HL-60/S4 treated with phorbol 12-myristate 13-acetate at 8.2 ng/mL for 4 days and 3 days (cell line): ENCODE results near the gene HOGA1.
"Not testable (repeated sequence)": the region's sequence is repeated elsewhere in the genome, so short reads cannot be mapped to it uniquely, and the experiment has no call there.

ENCODE experiments used
- in situ Hi-C: fragments of 300-500 bp; cut with MboI; formaldehyde crosslinking; loops from 2 replicates; pipeline ENCODE4 v1.15.0; 2022; ENCODE audit warnings: low sequenced_read_pairs

Gene HOGA1

DNA sequence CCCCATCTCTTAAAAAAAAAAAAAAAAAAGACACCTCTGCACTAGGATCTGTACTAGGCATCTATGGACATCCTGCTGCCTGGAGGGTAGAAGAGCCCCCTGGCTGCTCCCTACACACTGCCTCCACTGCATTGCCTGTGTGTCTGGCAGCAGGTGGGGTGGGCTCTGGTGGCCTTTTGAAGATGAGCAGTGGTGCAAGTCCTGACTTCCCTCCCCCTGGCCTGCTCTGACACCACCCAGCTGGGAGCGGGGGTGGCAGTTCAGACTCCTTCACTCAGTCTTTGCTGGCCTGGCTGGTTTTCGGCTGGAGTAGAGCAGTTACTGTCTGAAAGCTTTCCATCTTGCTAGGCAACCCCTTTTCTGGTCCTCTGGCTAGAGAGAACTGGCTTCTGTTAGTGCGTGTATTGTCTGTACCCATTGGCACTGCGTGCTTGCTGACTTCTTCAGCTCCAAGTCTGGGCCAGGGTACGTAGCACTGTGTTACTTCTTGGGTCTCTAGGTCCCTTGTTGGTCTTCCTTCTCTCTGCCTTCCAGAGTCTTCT, 23.0 kb downstream of the HOGA1 start:
- in situ Hi-C loops: no loop called here

DNA sequence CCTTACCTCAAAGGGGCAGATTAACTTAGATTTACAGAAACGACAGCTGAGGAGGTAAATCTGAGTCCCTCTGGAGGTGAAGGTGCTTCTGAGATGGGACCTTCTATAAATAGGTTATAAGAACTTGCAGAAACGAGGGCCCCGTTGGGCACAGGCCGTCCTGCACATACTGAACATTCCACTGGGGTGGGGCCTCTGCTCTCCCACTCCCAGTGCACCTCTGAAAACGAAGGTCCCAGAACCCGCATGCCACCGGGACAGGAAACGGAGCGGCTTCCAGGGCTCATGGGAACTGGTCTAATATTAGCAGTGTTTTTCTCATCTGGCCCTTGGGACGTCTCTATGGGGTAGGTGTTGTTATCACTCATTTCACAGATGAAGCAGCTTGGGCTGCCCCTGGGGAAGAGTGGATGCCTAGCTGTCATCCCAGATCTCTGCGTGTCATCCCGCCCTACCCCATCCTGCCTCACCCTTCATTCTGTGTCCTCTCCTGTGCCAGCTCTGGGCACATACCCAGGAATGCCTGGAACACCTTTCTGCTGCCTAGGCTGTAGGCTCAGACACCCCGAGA, 24.9 kb downstream of the HOGA1 start:
- in situ Hi-C loops: no loop called here

DNA sequence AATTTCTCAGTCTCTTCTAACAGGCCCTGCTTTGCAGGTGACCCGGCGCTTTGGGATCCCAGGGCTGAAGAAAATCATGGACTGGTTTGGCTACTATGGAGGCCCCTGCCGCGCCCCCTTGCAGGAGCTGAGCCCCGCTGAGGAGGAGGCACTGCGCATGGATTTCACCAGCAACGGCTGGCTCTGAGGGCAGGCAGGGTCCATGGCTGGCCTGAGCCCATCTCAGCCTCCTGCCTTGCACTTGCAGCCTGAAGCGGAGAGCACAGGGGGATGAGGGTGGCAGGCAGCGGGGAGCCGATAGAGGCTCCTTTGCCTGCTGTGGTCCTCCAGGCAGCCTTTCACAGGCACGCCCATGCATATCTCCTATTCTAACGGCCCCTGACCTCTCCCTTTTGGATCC, 27.3 kb downstream of the HOGA1 start:
- in situ Hi-C loops: no loop called here

DNA sequence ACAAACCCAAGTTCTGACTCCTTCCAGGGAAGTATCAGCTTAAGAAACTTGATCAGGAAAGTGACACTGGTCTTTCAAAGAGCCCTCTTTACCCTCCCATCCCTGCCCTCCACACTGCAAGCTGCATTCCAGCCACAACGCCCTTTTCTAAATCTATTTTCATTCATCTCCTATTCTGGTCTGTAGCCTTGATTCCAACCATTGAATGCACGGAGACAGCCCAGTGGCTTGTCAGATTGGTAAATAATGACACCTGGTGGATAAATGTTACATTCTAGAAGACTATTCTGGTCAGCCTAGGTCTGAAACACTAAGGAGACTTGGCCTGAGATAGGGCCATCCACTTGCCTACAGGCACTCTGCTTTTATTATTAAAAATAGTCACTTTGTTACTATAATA, 28.2 kb downstream of the HOGA1 start:
- in situ Hi-C loops: no loop called here

DNA sequence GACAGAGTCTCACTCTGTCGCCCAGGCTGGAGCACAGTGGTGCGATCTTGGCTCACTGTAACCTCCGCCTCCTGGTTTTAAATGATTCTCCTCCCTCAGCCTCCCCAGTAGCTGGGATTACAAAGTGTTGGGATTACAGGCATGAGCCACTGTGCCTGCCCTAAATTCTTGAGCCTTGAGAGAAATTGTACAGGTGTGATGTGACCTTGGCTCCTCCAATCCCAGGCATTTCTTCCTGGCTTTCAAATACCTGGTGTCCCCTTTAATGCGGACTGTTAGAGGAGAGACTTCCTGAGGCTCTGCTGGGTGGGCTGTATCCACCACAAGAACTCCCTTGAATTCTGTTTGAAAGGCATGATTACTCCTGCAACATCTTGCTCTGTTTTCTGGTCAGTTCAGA, 34.1 kb downstream of the HOGA1 start:
- in situ Hi-C loops: no loop called here

DNA sequence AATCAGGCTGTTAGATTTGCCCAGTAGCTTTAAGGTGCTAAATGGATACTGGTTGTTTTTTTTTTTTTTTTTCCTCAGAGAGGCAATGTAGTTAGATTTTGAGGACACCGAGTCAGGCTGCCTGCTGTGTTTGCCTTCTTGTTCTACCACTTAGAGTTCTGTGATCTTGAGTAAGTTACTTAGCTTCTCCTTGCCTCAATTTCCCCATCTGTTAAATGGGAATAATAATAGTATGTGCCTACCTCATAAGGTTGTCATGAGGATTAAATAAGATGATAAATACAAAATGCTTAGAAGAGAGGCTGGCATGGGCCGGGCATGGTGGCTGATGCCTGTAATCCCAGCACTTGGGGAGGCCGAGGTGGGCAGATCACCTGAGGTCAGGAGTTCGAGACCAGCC, 34.5 kb downstream of the HOGA1 start:
- in situ Hi-C loops: no loop called here

DNA sequence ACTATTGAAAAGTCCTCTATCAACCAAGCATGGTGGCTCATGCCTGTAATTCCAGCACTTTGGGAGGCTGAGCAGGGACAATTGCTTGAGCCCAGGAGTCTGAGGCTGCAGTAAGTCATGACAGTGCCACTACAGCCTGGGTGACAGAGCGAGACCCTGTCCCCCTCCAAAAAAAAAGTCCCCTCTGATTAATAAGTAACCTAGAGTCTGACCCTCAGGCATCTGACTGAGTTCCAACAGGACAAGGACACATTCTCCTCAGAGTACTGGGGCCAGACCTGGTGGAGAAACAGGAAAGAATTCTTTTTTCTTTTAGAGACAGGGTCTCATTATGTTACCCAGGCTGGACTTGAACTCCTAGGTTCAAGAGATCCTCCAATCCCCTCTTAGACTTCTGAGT, 39.1 kb downstream of the HOGA1 start:
- in situ Hi-C loops: no loop called here

DNA sequence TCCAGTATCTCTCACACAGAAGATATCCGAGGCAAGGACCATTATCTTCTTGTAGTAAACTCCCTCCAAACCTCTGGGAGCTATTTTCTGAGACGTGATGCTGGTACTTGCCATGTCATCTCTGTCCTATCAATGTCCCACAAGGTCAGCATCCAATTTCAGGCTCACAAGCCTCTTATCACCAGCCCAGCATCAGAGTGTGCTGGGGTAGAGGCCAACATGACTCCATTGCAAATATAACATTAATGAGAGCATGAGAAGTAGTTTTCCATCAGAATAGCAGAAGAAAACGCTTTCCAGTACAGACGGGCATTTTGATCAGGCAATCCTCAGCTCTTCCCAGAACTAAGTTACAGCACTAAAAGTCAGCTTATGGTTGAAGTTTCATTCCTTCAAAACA, 43.5 kb downstream of the HOGA1 start:
- in situ Hi-C loops: no loop called here

DNA sequence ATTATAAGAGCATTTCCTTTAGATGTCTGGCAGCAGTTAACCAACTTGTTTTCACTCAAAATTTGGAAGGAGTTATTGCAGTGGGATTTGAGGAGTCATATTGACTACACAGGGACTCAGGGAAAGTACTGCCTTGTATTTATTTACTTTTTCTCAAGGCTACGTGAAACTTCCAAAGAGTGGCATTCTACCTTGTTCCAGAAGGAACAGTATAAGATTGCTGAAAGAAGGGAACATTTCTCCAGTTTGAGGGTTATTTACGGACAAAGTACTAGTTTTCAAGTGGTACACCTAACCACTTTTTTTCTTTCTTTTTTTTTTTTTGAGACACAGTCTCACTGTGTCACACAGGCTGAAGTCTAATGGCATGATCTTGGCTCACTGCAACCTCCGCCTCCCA, 44.0 kb downstream of the HOGA1 start:
- in situ Hi-C loops: no loop called here

DNA sequence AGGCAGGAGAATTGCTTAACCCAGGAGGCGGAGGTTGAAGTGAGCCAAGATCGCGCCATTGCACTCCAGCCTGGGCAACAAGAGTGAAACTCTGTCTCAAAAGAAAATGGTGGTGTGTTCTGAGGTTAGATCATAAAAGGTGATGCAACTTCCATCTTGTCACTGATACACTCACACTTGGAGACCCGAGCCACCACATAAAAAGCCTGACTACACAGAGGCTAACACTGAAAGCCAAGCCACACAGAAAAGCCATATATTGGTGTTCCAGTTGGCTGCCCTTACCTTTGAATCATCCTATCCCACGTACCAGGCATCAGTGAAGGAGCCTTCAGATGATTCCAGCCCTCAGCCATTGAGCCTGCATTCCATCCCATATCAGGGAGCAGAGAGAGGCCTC, 45.1 kb downstream of the HOGA1 start:
- in situ Hi-C loops: no loop called here

DNA sequence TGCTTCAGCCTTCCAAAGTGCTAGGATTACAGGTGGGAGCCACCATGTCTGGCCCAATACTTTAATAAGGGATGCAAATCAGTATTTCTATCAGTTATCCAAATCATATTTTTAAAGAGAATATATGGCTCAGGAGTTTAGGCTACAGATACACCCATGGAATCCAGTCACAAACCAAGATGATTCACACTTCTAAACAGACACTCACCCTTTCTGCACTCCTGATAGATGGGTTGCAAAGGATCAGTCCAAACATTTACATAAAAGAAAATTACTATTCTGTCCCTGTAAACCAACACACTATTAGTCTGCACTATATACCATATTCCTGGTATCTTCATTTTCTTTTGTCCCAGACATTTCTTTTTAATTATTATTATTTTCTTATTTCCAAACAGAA, 46.9 kb downstream of the HOGA1 start:
- in situ Hi-C loops: no loop called here

DNA sequence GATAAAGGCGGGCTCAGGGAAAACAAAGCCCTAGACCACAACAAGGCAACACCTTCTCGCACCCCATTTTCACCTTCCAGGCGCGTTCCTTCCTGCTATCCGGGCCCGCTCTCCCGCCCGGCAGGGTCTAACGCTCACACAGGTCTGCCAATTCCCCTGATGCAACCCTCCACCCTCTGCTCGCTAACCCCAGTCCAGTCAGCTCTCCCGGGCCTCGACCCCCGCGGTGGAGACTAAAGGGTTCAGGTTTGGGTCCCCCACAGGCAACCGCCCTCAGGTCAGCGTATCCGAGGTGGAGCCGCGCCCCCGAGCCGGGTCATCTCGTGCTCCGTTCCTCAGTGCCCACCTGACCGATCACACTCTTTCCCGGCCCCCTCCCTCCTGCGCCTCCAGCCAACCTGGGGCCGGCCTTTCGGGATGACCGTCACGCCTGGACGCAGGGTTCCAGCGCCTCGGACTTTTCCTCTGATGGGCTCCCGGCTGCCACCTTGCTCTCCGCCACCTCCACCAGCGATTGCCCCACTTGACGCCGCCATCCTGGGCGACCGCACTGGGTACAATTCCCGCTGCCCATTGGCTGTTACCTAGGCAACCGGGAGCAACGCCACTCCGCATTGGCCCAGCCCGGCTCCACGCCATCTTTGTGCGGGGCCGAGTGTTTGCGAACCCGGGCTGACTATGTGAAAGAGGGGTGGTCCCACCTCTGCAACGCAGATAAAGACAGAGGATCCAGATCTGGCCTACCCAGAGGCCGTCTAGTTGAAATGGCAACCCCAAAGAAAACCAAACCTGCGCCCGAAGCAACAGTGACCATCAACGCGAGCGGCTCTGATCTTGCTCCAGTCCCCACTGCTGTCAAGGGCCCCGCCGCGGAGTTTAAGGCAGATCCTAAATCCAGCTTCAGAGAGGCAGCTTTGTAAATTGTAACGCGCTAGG, 49.0 kb downstream of the HOGA1 start, which contains the start of gene MORN4:
MORN4 (minus strand) TSS at position 552 of the 936 bp plus-strand sequence. CDS start 13,847 bp downstream, outside the sequence.
- in situ Hi-C loops: no loop called here

DNA sequence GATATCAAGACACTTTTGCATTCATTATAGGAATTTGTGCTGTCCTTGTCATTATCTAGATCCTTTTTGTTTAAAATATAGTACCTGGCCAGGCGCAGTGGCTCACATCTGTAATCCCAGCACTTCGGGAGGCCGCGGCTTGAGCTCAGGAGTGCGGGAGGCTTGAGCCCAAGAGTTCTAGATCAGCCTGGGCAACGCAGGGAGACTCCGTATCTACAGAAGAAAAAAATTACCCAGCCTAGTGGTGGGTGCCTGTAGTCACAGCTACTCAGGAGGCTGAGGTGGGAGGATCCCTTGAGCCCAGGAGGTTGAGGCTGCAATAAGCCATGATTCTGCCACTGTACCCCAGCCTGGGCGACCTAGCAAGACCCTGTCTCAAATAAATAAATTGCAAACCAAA, 49.7 kb downstream of the HOGA1 start:
- in situ Hi-C loops: no loop called here

DNA sequence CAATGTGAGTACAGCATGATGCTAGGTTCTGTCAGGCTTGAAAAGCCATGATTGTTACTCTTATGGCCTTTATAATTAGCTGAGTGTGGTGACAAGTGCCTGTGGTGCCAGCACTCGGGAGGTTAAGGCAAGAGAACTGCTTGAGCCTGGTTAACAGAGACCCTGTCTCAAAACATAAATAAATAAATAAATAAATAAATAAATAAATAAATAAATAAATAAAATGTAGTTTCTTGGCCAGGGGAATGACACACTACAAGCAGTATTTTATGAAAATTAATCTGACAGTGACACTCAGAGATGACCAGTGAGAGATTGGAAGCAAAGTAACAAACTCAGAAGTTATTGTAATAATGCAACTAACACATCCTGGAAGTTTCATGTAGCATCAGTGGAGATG, 51.4 kb downstream of the HOGA1 start:
- in situ Hi-C loops: no loop called here

DNA sequence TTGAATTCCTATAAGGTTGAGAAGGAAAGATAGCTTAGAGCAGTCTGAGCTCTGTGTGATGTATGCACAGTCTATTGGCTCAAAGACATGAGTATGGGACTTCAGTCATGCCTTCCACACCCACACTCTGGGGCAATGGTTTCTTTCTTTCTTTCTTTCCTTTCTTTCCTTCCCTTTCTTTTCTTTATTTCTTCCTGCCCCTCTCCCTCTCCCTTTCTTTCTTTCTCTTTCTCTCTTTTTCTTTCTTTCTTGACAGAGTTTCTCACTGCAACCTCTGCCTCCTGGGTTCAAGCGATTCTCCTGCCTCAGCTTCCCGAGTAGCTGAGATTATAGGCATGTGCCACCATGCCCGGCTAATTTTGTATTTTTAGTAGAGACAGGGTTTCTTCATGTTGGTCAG, 54.9 kb downstream of the HOGA1 start:
- in situ Hi-C loops: not testable (repeated sequence)

DNA sequence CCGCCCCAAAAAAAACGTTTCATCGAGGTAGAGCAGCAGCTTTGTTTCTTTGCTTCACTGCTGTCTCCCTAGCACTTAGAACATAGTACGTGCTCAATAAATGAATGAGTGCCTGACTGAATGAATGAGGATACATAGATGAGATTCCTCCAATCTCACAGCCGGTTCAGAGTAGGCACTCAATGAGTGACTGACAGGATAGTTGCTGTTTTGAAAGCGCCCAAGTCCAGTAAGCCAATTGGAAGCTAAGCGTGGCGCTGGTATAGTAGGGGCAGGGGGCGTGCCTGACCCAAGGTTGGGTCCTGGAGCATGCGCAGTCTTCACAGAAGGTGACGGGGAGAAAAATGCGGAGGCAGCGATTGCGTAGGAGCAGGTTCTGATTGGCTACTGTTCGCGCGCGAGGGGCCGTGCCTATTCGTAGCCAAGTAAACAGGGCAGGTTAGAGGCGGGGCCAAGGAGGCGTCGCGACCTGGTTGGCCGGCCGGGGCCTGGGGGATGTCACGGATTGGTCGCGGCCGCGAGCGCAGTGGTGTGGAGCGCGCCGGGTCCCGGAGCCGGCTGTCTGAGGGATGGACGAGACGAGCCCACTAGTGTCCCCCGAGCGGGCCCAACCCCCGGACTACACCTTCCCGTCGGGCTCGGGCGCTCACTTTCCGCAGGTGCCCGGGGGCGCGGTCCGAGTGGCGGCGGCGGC, 56.1 kb downstream of the HOGA1 start, which contains the start of gene PI4K2A:
PI4K2A (plus strand) TSS at position 498 of the 694 bp plus-strand sequence; CDS start at position 570, 72 bp downstream.
- in situ Hi-C loops: no loop called here

DNA sequence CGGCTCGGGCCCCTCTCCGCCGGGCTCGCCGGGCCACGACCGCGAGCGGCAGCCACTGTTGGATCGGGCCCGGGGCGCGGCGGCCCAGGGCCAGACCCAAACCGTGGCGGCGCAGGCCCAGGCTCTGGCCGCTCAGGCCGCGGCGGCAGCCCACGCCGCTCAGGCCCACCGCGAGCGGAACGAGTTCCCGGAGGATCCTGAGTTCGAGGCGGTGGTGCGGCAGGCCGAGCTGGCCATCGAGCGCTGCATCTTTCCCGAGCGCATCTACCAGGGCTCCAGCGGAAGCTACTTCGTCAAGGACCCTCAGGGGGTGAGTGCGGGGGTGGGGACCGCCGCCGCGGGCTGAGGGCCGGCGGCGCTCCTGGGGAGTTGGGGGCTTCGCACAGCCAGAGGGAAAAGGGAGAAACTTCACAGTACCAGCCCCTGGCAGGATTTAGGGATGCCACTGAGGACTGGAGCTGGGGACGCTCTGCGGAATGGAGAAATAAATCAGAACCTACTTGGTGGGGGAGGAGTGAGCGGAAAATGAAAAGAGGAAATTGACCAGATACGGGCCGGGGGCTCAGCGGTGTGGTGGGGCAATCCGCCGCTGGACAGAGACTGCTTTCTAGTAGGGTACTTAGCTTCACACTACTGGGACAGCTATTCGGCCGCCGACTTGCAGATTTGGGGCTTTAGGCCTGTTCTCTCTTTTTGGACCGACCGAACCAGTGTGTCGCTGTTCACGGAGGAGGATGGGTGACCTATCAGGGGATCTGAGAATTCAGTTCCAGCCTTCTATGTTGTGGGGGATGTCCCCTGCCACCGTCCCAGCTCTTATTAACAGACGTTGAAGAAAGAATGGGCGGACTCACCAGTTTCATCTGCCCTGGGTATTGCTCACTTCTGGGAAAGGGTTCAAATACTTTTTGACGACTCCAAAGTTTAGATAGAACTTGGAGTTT, 57.0 kb downstream of the HOGA1 start:
- in situ Hi-C loops: no loop called here

DNA sequence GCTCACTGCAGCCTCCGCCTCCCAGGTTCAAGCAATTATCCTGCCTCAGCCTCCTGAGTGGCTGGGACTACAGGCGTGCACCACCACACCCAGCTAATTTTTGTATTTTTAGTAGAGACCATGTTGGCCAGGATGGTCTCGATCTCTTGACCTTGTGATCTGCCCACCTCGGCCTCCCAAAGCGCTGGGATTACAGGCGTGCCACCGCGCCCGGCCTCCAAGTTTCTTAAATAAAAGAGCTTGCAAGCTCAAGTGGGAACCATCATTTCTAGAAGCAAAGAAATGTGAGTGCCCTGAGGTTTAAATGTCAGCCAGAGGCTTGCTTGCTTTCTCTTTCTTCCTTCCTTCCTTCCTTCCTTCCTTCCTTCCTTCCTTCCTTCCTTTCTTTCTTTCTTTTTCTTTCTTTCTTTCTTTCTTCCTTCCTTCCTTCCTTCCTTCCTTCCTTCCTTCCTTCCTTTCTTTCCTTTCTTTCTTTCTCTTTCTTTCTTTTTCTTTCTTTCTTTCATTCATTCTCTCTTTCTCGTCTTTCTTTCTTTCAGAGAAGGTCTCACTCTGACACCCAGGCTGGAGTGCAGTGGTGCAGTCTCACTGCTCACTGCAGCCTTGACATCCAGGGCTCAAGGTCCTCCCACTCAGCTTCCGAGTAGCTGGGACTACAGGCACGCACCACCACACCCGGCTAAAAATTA, 58.4 kb downstream of the HOGA1 start:
- in situ Hi-C loops: not testable (repeated sequence)

DNA sequence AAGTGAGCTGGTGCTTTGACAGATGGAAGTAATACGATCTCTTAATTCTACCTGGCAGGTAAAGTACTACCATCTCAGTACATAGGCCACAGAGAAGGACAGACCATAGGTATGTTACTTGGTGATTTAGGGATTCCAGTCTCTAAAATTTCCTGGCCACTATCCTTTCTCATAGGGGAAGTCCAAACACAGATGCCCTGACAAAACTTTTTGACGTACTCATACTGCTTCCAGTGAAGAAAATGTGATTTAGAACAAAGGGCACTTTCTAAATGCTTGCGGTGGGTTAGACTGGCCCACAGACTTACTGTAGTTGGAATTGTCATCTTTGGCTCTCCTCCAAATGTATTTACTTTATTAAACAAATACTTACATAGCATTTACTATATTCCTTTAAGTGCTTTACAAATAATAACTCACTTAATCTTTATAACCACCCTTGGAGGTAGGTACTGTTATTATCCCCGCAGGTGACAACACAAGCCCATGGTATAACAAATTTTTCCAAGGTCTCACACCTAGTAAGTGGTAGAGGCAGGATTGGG, 59.3 kb downstream of the HOGA1 start:
- in situ Hi-C loops: no loop called here
